Epidermal melanocyte (primary cell): Measurements from ENCODE around the gene GLTP.

Source experiments
- DNase-seq: peaks from one replicate; pipeline ENCODE4 v3.0.0; 2011; ENCODE audit warnings: low spot score; ENCODE audit not compliant: insufficient read length

The GLTP gene

DNA sequence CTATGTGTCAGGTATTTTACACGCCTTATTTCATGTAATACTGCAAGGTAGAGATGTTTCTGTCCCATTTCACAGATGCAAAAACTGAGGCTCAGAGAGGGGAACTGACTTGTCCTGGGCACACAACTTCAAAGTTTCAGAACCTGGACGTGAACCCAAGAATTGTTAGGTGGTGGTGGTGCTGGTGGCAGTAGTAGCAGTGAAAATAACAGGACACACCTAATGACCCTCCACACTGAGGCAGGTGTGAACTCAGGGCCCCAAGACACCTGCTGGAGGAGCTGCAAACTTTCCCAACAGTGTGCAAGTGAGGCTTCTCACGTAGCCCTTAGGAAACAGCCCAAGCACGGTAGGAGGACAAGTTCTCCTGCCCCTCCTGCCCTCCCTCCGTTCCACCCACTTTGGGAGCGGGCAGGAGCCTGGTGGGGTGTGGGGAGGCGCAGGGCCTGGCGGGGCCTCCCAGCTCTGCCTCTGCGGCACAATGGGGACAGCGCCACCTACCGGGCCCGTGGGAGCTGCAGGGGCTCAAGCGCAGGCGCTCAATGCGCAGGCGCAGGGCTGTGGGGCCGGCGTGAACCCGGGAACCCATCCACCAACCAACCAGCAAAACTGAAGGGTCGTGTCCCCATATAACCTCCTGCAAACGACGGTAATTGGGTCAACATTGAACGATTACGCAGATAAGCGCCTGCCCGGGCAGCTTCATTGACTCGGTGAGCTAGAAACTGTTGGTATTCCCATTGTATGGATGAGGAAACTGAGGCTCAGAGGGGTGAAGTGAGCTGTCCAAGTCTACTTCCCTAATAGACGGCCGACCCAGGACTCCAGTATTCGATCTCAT lies 35.1 kb downstream of the GLTP start:
- peak; percentile 88 for DNase-seq

DNA sequence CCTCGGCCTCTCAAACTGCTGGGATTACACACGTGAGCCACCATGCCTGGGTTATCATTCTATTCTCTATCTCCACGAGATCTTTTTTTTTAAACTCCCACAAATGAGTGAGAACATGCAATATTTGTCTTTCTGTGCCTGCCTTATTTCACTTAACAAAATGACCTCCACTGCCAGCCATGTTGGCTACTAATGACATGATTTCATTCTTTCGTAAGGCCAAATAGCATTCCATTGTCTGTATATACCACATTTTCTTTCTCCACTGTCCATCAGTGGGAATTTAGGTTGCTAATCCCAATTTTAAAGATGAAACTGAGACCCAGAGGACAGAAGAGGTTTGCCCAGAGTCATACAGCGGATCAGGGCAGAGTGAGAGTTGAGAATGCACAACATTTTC lies 36.2 kb downstream of the GLTP start:
- DNase-seq, result no peak

DNA sequence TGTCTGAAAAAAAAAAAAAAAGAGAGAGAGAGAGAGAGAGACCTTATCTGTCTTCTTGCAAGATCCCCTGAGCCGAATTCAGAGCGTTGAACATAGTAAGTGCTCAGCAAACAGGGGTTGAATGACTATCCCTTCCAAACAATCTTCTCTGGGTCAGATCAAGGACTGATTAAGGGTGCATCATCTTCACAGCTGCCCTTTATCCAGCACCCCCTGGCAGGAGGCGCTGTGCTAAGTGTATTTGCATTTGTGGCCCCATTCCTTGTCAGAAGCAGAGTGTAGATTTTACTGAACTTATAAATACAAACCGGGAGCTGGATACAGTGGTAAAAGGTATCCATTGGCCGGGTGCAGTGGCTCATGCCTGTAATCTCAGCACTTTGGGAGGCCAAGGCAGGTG lies 38.3 kb downstream of the GLTP start:
- no peak for DNase-seq

DNA sequence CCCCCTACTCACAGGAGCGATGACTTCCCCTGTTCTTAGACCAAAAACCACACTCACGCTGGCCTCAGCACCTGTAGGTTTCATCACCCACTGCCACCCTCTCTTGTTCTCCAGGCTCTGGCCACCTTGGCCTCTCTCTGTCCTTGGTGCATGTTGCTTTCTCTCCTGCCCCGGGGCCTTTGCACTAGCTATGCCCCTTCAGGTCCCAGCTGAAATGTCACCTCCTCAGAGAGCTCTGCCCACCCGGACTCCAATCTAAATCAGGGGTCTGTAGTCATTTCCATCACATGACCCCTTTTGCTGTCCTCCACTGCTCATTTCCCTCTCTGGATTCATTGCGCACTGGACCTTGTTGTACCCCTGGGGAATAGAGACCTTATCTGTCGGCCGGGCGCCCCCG lies 39.0 kb downstream of the GLTP start:
- no peak for DNase-seq

DNA sequence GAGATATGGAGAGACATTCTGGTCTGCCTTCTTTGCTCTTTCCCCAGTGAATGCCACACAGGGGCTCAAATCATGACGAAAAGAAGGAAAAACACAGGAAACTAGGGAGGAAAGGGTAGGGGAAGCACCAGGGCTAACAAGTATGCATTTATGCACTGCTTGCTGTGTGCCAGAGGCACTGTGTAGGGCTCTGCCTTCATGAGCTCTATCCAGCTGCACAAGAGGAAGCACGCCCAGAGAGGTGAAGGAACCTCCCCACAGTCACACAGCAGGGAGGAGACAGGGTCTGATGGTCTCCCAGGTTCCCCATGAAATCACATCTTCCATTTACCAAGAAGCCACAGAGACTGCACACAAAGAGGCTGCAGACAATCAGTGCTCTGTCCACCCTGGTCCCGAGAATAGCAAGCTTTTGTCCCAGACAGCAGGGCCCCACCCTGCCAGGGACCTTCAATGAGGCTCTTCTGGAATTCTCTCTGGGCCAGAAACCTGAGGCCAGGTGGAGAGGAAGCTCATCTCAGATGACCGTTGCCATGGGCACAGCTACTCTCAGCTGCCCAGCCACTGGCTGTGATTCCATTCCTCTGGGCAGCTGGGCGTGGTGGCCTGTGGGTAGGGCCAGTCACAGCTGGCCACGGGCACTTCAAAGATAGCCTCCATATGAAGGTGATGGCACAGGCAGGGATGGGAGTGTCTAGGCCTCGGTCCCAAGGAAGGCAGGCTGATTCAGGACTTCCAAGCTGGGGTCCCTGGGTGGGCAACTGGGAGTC lies 39.9 kb downstream of the GLTP start:
- DNase-seq, result no peak

DNA sequence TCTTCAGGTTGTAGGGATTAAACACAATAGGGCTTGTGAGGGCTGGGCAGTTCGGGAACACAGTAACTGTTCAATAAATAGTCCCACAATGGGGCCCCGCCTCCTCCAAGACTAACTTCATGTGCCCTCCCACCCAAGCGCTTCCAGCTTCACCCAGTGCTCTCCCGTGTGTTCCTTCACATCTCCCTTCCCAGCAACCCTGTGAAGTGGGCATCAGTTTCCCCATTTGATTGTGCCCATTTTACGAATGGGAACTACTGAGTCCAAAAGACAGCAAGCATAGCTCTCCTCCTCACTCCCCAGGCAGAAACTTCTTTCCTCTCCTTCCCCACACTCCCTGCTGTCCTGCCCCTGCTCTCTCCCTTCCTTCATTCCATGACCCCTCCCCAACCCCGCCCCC lies 40.9 kb downstream of the GLTP start:
- DNase-seq, result no peak

DNA sequence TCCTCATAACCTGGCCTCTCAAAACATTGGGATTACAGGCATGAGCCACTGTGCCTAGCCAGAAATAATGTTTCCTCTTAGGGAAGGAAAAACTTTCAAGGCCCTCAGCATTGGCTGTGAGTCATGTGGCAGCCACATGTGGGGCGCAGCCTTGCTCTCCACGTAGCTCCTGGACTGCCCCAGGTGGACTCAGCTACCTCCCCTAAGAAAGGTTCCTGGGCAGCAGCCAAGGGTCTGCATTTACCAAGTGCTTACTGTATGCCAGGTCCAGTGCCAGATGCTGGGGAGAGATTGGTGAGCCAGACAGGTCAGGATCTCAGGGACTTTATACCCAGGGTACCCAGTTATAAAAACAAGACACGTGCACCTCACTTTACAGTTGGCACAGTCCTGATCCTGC lies 43.4 kb downstream of the GLTP start:
- DNase-seq, result no peak

DNA sequence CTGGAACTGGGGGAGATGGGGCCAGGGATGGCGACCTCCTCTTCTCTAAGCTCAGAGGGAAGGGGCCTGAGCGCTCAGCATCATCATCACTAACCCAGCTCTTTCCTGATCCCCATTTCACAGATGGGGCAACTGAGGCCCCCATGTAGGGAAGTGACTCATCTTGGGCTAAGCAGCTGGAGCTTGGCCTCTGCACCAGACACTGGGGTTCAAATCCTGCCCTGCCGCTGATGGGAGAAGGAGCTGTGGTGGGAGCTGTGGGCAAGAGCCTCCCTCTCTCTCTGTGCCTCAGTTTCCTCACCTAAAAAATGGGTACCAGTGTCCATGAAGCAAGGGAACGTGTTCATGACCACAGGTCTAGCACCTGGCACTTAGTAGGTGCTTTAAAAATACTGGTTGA lies 44.5 kb downstream of the GLTP start:
- DNase-seq, result no peak

DNA sequence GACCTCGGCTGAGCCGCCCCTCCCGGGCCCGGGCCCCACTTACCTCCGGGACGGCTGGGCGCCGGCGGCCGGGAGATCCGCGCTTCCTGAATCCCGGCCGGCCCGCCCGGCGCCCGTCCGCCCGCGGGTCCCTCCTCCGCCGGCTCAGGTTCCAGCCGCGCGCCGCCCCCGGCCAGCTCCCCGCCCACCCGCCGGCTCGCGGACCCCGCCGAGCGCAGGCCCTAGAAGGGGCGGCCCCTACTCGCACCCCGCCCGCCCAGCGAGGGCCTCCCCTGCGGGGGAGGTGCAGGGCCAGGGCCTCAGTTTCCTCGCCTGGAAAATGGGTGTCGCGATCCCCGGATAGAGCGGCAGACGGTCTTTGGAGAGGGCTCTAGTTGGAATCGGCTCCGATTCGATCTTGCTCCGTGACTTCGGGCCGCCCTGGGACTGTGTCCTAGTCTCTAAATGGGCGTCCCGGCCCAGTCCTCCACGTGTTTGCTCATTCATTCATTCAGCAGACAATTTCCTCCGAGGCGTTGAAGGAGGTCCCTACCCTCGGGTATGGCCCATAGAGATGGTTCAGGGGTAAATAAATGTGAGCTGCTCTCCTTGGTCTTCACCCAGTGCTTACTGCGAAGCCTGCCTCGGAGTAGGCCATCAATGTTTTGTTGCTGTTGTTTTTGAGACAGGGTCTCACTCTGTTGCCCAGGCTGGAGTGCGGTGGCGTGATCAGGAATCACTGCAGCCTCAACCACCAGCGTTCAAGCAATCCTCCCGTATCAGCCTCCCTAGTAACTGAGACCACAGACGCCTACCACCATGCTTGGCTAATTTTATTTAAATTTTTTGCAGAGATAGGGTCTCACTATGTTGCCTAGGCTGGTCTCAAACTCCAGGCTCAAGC lies 46.8 kb downstream of the GLTP start, which contains the start of gene TRPV4:
TSS of gene TRPV4 (minus strand) at position 92 of the 883 bp plus-strand sequence. CDS start 18,602 bp downstream, outside the sequence.
- no peak for DNase-seq

DNA sequence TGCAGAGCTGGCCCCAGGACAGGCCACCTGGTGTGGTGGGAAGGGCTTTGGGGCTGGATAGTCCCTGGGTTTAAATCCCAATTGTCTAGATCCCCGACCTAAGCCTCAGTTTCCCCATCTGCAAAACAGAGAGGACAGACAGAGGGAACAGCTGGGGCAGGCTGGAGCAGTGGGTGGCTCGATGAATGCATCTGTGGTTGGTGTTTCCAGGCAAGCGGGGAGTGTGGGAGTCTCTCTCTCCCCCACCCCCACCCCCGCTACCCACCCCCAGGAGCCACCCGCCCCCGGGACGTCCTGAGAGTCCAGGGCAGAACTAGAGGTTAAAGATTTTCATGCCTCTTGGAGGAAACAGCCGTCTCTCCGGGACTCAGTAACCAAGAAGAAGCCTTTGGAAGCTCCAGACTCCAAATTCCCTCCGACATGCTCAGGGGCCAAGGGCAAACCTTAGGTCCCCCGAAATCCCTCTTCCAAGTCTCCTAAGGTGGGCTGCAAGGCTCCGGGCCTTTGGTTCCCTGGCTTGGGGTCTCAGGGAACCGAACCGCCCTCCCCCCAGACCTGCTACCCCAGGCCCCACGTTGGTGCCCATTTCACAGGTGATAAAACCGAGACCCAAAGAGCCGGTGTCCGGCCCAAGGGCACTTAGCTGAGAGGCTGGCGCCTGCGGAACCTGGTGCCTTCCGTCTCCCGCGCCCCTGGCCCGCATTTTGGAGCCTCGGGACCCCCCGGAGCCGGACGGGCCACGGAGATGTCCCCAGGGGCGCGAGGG lies 47.6 kb downstream of the GLTP start:
- no peak for DNase-seq

DNA sequence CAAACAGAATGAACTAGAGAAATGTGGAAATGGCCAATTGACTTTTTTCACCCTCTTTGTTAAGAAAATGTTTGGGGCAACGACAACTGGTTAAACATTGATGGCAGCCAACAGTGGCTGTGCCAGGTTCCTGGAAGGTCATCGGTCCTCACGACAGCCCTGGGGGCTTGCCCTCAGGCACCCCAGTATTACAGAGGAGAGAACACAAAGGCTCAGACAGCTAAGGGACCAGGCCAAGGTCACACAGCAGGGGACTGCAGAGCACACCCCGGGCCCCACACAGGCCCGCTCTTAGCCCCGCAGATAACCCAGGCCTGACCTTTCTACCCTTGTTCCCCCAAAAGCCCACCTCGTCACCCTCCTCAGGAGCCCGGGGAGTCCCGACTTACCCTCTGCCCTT lies 48.4 kb downstream of the GLTP start:
- no peak for DNase-seq

DNA sequence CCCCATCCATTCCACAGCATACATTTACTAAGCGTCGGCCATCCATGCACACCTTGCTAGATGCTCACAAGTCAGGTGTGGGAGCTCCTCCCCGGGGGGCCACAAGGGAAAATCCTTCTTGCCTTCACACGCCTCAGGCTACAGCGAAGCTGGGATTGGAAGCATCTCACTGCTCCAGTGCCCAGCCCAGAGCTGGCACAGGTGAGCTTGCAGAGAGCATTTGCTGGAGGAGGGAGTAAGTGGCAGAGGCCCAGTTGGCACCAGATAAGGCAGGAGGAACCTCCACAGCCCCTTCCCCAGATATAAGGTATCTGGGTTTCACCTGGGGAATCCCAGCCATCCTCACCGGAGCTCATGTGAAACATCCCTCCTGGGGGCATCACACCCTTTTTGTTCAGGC lies 49.0 kb downstream of the GLTP start:
- DNase-seq, result no peak

DNA sequence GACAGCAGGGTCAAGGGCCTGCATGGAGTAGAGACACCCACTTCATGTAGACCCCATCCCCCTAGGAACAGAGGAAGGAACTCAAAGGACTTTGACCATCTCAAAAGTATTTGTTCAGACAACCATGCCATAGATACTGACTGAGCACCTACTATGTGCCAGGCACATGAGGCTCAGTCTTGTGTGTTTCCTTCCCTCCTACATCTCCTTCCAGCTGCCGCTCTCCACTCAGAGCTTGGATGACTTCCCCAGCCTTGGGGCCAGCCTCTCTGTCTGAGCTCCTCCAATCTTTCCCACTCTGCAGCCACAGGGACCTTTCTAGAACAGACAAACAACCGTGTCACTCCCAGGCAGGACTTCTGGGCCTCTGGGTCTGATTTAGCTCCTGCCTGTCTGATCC lies 49.6 kb downstream of the GLTP start:
- no peak for DNase-seq

DNA sequence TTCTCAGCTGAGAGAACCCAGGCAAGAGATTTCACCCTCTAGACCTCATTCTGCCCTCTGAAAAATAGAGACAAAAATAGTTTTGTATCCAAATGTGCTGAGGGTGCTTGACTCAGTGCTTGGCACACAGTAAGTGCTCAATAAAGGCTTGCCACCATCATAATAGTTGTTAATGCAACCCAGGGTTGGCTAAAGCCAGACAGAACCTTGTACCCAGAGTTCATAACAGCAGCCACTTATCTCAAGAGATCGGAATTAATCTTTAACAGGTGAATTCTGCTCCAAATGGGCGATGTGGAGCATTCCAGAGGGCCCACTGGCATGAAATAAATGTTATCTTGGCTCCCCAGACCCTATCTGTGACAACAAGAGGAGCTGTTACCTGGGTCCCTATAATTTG lies 50.1 kb downstream of the GLTP start:
- DNase-seq, result no peak

DNA sequence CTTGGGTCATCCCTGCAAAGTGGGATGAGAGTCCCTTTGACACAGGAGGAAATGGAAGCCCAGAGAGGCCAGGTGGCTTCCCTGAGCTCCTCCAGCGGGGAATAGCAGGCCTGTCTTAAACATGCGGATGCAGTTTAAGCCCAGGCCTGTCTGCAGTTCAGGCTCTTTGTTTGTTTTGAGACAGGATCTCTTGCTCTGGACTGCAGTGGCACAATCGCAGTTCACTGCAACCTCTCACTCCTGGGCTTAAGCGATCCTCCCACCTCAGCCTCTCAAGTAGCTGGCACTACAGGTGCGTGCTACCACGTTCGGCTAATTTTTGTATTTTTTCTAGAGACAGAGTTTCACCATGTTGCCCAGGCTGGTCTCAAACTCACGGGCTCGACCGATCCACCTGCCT lies 50.7 kb downstream of the GLTP start:
- DNase-seq, result no peak

DNA sequence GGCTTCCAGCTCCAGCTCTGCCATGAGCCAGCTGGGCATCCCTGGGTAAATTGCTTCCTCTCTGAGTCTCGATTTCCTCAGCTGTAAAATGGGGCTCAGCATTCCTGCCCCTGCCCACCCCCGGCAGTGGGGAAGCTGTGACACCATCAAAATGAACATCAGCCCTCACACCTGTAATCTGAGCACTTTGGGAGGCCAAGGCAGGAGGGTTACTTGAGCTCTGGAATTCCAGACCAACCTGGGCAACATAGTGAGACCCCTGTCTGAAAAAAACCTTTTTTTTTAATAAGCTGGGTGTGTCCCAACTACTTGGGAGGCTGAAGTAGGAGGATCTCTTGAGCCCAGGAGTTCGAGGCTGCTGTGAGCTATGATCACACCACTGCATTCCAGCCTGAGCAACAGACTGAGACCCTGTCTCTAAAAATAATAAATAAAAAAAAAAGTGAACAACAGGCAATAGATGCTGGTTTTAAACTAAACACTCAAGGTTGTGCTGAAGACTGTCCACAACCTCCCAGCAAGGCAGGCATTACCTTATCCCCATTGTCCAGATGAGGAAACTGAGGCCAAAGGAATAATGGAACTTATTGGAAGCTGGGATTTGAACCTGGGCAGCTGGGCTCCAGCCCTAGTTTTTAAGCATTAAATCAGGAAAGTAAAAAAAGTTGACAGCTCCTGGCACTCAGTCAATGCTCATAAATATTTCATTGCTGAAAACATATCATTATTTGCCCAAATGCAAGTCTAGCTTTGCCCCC lies 51.4 kb downstream of the GLTP start:
- DNase-seq, result no peak

DNA sequence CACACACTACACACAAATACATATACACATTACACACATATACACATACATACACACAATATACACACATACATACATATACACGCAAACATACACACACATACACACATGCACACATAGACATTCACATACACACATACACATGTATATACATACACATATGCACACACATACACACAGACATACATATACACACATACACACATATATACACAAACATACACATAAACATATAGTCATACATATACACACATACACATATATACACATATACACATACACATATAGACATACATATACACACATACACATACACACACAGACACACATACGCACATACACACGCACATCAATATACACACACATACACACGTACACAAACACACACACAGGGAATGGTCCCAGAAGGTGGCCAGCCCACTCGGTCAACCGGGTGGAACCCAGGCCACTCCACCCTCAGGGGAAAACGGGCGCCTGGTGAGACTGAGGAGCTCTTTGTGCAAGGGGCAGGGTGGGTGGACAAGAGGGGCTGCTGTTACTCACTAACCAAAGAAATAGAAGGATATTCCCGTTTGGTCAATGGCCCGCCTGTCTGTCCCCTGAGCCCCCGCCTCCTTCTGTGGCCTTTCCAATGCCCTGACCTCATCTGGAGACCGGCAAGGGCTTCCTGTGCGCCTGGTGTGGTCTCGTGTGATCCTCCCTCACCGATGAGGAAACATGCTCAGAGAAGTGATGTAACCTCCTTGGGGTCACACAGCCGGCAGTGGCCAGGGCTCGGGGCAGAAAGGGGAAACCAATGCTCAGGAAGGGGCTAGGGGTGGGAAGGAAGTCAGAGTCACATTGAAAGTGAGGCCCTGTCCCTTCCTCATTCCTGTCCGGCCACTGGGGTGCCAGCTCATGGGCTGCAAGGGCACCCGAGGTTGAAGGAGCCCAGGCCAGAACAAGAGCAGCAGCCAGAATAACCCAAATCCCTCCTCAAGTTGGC lies 52.5 kb downstream of the GLTP start:
- DNase-seq, result no peak

DNA sequence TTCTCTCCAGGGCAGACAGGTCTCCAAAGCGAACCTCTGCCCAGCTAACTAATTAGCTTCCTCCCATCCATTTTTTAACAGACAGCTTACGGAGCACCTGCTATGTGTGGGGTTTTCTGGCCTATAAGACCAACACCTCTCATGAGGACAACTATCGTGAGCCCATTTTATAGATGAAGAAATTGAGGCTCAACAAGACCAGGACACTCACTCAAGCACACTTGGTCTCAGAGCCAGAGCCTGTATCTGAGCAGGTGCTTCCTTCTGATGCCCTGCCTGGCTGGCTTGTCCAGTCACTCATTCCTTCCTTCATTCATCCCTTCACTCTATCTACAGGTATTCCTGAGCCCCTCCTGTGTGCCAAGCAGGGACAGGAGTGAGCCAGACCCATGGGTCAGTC lies 53.3 kb downstream of the GLTP start:
- DNase-seq, result no peak

DNA sequence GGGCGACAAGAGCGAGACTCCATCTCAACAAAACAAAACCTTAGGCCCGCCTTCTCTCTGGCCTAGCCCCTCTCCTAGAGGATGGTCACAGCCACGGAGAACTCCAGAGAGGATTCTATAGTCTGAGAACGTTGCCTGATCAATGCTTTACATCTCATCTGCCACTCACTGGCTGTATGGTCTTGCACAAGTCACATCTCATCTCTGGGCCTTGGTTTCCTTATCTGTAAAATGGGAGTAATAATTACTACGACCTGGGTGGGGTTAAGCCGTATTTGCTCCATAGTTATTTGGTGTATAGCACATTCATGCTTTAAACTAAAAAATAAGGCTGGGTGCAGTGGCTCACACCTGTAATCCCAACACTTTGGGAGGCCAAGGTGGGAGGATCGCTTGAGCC lies 55.6 kb downstream of the GLTP start:
- DNase-seq, result no peak
